Activated CD4-positive, alpha-beta T cell treated with anti-CD3 and anti-CD28 coated beads for 1 hour (primary cell): ENCODE measurements around the gene SIPA1L3.

Experiments
- DNase-seq: peaks from one replicate; pipeline ENCODE4 v3.0.0-alpha.2; 2020

The SIPA1L3 gene

DNA sequence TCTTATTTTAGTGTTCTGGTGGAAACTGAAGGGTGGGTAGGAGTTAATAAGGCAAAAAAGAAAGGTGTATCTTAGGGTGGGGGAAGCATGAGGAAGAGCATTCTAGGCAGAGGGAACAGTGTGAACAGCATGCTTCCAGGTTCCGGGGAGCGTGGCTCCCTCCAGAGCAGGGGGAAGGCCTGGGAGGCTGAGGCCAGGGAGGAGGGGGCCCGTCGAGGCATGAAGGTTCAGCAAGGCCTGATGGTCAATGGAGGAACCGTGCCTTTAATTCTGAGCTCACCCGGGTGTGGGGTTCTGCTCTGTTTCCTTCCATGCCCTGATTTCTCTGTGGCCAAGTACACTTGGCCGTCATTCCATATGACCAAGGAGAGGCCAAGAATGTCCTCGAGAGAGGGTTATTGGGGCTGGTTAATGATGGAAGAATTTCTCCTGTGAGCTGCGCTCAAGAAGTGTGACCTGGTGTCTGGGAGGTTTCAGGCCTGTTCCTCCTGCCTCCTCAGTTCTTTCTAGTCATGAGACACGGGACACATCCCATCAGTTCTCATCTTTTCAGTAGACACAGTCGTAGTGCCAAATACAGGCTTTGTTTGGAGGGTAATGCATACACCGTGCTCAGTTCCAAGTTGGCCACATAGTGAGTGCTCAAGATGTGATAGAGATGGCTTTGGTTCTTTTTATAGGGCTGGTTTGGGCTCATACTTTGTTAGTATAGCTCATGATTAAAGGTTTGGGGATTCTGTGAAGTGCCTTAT, 73.6 kb downstream of the SIPA1L3 start:
- no peak for DNase-seq

DNA sequence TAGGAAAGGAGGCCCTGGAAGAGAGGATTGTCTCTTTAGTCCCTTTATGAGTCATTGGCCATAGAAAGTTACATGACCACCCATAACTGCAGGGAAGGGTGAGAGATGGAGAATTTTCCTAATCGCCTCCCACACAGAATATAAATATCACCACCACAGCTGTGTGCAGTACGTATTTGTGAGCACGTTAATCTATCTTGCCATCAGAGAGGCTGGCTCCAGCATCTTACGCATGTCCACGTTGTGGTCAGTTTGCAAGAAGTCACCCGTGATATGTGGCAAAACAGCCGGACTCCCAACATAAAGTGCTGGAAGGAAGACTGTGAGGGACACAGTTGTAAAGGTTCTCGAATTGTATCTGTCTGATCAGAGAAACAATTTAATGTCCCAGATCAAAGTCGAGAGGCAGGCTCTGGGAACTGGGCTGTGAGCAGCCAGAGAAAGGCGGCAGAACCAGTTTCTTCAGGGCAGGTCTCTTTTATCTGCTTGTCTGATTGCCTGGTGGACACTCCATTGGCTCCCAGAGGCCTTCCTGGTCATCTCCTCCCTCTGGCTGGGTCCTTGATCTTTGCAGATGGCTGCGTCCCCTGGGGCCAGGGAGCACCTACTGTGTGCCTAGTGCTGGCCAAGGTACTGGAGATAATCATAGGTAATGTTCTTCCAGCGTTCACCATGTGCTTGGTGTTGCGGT, 74.9 kb downstream of the SIPA1L3 start:
- DNase-seq: no peak

DNA sequence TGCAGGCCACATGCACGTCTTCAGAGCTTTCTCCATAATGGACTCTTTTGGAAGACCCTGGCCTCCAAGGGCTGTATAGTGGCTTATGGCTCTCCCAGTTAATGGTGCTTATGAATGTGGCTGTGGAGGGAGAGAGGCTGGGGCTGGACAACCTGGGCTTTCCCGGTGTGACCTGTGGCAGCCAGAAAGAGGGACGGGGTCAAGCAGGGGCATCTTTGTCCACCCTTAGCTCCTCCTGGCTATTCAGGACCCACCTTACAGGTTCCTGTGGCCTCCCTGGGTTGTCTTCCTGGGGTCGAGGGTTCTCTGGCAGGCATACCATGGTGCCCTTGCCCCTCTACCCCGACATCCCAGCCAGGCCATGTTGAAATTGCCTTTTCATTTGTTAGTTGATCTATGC, 75.6 kb downstream of the SIPA1L3 start:
- no peak for DNase-seq

DNA sequence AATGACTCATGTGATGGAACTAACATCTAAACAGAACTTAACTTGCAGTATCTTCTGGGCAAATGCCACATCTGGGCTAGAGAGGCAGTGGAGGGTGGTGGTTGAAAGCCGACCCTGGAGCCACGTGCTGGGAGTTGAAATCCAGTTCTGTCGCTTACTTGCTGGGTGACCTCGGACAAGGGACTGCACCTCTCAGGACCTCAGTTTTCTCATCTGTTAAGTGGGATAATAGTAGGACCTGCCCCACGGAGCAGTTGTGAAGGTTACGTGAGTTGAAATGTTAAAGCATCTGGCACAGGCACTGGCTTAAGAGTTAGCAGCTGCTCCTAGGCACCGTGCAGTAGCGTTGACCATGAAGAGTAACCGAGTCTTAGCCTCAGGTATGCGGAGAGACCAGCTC, 76.1 kb downstream of the SIPA1L3 start:
- DNase-seq: no peak

DNA sequence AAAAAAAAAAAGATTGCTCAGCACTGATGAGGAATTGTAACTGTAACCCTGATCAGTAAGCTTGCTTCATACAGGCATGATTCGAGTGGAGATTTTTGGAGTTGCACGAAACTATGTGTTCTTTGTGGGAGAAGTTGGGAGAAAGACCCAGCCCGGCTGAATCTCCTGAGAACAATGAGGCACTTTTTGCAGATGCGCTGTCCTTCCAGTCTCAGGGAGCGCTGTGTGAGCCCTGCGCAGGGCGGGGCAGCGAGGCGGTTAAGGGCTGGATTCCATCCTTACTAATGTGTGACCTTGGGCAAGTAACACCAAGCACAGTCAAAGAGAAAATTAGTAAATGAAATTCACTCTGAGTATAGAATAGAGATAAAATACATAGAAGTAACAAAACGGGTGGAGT, 76.9 kb downstream of the SIPA1L3 start:
- DNase-seq: no peak

DNA sequence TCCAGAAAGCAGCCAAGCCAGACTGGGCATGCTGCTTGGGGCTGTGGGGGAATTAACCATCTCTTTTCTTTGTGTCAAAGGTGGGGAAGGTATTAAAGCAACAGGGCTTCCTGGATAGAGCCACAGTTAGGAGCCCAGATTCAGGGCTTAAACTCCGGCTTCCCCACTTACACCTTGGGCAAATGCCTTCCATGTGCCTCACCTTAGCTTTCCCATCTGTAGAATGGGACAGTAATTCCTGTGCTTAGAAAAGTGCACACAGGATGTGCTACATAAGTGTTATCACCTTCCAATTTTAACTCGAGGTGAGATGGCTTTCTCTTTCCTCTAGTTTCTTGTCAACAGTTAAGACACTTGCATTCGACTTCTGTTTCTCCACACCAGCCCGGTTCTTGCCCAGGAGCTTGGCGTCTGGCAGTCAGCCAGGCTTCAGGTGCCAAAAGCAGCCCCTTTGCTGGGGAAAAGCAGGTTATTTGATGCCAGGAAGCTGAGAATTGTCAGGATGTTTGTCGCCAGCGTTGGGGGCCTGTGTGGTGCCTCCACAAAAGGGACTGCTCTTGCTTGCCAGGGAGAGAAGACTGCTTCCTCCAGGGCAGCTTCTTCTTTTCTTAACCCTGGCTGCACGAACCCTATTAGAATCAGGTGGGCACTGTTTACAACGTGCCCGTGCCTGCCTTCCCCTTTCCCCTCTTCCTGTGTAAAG, 79.2 kb downstream of the SIPA1L3 start:
- DNase-seq: no peak

DNA sequence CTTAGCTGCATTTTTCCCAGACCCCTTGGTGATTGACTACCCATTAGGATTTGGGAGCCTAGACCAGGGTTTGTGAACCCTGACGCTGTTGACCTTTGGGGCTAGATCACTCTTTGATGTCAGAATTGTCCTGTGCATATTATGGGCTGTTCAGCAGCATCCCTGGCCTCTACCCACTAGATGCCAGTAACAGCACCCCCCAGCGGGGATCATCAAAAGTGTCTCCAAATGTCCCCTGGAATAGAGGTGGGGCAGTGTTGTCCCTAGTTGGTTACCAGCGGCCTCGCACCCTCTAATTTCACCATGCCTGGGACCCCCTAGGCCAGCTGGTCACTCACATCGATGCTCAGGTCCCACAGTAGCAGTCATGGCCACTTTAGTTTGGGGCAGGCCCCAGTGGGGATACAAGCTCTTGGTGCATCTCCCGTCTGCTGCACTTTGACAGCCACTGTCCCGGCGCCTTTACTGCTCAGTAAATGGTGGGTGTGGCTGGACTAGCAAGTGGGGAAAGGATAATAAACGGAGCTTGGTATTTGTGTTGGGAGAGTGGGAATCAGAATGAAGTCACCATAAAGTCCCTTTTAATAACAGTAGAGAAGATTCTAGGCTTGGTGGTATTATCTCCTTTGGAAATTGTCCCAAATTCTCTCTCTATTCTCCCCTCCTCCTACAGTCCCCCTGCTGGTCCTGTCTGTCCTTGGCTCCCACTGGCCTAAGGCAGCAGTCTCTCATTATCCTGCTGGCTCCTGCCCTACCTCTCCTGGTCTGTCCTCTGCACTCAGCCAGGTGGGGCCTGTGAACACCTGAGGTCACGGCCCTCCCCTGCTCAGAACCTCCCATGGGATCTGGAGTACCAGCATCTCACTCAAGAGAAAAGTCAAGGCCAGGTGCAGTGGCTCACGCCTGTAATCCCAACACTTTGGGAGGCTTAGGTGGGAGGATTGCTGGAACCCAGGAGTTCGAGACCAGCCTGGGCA, 80.6 kb downstream of the SIPA1L3 start:
- no peak for DNase-seq

DNA sequence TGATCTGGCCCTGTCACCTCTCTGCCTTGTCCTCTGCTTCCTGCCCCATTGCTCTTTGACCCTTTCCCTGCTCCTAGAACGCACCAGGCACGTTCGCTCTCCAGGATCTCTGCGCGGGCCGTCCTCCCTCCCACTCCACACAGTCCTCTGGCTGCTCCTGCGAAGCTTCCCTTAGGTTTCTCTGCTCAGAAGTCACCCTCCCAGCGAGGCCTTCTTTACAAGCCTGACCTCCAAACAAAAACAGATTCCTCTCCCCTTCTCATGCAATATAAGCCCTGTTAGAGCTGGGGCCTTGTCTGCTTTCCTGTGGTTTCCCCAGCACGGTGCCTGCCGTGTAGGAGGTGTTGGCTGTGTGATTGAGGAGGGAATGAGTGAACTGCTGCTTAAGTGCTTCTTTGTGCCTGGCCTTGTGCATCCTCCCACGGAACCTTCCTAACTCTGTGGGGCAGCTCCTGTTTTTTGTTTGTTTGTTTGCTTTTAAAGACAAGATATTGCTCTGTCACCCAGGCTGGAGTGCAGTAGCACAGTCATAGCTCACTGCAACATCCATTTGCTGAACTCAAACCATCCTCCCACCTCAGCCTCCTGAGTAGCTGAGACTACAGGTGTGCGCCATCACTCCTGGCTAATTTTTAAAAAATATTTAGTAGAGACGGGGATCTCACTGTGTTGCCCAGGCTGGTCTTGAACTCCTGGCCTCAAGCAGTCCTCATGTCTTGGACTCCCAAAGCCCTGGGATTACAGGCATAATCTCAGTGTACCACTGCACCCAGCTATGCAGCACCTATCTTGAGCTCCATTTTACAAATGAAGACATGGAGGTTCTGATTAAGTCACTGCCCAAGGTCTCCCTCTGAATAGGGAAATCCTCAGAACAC, 82.0 kb downstream of the SIPA1L3 start:
- no peak for DNase-seq

DNA sequence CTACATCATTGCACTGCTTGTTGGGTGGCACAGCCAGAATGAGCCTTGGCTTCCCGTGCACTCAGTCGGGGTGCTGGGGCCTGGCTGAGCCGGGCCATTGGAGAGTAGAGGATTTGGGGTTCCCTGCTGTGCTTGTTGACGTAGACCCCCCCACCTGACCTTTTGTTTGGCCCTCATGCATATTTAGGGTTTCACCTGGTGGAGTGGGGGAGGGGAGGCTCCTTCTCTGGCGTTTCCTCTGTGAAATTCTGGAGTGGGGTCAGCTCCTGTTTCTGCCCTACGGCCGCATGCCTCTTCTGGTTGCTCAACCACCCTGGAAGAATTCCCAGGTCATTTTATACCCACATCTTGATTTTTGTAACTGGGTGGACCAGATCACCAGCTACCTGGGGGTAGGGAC, 82.8 kb downstream of the SIPA1L3 start:
- DNase-seq: no peak

DNA sequence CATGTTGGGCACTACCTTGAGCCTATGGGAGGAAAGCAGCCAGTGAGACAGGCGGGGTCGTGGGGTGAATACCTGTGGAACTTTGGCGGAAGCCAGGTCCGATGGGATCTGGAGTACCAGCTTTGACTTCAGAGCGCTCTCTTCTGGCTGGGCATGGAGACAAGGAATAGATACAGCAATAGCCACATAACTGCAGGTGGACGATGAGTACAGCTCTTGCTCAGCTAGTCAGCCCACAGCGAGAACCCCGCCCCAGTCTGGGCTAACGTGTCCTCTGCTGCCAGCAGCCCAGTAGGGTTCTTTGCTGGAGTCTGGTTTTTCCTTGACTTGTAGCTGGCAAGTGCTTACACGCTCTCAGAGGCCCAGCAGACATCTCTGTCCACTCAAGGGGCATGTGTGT, 83.4 kb downstream of the SIPA1L3 start:
- no peak for DNase-seq

DNA sequence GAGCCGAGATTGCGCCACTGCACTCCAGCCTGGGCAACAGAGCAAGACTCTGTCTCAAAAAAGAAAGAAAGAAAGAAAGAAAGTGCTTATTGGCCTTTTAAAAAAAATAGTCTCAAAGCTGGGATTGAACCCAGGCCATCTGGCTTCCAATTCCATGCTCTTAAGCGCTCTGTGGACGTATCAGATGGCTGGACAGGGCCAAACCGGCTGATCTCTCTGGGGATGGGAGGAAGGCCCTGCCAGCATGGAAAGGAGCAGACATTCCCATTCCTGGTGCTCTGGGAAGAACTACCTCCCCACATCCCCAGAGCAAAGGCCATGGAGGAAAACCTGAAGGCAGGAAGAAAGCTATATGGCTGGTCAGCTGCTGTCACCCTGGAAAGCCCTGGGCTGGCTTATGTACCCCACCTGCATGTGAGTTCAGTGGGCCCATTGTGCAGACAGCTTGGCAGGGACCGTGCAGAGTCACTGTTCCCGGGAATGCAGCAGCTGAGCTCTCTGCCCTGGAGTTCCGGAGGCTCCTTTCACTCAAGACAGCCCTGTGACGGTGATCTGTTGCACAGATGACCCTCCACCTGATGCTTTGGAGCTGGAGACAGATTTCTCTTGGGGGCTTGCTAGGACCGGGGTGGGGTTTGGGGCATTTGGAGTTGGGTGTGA, 84.3 kb downstream of the SIPA1L3 start:
- no peak for DNase-seq

DNA sequence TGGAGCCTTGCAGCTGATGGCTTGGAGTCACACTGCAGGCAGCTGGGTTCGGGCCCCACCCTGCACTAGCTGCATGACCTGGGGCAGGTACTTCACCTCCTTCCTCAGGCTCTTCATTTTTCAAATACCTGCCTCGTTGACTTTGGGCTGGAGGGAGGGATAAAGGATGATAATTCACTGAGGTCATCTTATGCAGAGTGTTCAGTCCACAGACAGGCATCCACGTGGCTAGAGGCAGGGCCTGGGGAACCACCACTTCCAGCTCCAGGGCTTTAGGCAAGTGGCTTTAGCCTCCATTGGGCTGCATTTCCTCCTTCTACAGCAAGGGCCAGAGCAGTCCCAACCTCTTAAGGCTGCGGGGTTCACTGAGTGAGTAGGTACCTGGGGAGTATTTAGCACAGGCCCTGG, 84.8 kb downstream of the SIPA1L3 start:
- DNase-seq: no peak

DNA sequence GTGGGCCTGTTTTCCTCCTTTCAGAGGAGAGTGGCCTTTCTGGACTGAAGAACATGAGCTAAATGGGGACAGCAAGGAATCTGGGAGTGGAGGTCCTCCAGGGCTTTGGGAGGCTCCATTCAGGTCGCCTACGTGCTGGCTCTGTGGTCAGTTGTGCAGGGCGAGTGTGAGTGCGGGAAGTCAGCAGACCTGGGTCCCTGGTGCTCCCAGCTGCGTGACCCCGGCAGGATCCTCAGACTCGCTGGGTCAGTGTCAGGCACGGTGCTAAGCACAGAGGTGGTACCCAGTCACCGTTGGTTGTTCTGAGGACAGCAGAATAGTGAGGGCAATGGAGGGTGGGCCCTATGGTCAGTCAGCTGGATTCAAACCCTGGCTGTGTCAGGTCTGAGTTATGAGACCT, 85.8 kb downstream of the SIPA1L3 start:
- DNase-seq: no peak

DNA sequence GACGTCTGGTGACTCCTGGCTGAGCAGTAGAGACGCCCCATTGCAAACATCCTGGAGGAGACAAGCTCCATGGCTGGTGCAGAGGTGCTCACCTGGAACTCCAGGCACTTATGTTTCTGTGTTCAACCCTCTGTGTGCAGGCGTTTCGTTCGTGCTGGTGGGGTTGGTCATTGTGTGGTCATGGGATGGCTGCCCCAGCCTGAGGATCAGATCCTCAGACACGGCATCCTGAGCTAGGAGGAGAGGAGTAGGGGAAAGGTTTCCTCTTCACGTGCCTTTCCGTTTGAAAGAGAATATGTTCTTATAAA, 87.8 kb downstream of the SIPA1L3 start:
- DNase-seq: no peak

DNA sequence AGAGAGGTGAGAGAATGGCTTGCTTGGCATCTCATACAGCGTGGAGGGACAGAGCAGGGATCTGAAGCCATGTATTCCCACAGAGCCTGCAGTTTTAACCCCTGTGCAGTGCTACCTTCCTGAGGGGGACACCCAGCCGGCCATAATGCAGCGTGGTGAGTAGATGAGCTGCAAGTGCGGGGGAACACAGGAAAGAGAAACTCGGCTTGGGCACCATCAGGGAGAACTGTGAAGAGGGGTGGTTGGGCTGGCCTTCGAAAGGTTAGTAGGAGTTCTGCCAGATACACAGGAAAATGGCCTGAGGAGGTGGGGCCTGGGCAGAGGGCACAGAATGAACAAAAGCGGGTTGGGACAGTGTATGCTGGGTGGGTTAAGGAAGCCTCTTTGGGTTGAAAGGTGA, 88.3 kb downstream of the SIPA1L3 start:
- DNase-seq: no peak

DNA sequence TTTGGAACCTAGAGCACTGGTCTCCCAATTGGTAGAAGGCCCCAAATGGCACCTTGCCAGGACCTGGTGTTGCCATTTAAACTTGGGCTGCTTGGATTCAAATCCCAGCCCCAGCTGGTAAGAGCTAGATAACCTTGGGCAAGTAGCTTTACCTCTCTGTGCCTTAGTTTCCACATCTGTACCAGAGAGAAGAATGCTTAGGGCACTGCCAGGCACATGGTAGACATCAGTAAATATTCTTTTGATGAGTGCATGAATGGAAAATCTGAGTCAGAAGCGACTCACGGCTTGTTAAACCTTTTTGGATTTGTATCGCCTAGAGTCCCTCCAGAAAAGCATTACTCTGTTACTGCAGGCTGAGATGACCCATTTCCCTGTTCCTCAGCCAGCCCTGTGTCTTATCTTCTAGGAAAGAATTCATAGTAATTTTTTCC, 90.9 kb downstream of the SIPA1L3 start:
- no peak for DNase-seq

DNA sequence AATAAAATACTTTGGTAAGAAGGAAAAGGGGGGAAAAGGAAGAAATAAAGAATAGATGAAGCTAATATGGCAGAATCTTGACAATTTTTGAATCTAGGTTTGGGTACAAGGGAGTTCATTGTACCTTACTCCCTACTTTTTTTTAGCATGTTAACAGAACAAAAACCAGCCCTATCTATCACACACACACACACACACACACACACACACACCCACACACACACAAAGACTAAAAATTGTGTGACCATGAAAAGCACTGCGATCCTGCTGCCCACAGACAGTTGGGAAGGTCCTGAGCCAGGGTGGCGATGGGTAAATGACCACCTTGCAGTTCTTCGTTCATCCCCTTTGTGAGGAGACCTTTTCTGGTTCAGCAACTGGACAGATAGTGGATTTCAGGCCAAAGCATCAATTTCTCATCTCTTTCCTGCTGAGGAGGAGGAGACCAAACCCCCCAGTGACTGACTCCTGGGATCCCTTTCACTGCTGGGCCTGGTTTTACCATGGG, 91.8 kb downstream of the SIPA1L3 start:
- DNase-seq: no peak

DNA sequence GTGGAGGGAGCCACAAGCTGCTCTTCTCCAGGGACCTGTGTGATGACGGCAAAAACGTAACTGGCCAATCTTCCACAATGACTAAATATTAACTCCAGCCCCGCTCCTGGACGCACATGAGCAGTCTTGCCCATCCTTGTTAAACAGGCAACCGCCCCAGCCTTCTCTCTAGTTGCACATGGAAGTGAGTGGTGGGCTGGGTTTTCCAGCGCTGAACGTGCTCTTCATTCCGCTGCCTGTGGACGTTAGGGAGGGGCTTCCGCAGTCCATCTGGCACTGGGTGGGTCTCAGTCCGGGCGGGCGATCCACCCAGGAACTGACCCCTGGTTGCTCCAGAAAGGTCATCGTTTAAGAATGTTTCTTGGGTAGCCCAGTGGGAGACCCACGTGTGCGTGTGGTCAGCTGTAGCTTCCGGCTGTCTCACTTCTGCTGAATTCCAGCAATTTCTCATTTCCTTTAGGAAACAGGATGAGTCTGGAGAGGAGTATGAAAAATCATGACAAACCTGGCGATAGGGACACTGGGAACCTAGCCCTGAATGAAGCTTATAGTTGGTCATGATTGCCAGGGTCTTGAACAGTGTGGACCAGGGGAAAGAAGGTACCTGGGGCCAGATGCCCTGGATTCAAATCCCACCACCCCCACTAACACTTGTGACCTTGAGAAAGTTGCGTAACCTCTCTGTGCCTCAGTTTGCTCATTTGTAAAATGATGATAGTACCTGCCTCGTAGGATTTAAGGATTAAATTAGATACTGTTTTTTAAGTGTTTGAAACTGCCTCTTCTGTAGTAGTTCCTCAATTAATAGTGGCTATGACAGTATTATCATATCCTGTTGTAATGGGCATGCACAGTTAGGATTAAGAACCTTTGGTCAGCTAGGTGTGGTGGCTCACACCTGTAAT, 92.6 kb downstream of the SIPA1L3 start:
- no peak for DNase-seq

DNA sequence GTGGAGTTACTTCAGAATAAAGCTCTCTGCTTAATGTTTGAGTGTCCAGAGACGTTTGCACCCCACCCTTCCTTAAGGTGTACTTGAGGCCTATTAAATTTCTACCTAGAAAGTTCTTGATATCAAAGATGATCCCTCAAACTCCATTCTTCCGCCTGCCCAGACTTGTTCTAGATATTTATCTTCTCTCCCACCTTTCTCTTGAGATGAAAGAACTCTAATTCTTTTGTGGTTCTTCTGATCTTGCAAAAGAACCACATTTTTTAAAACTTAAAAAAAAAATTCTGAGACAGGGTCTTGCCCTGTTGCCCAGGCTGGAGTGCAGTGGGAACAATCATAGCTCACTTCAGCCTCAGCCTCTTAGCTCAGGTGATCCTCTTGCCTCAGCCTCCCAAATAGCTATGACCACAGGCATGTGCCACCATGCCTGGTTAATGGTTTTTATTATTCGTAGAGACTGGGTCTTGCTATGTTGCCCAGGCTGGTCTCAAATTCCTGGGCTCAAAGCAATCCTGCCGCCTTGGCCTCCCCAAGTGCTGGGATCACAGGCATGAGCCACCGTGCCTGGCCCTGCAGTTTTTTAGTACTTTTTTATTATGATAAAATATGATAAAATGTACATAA, 94.3 kb downstream of the SIPA1L3 start:
- no peak for DNase-seq
